GM10266 (cell line): ENCODE results near the gene CAMK2A.

Source experiments
- DNase-seq: peaks from one replicate; pipeline ENCODE4 v3.0.0; 2012; ENCODE audit errors: extremely low spot score
- TF ChIP-seq, protein P1 (sequence below): IDR thresholded peaks from 2 replicates; pipeline ENCODE4 v1.5.1; 2012; ENCODE audit warnings: mild to moderate bottlenecking, low read depth; ENCODE audit not compliant: control insufficient read depth, insufficient read depth; ENCODE audit errors: missing control alignments

The CAMK2A gene

DNA sequence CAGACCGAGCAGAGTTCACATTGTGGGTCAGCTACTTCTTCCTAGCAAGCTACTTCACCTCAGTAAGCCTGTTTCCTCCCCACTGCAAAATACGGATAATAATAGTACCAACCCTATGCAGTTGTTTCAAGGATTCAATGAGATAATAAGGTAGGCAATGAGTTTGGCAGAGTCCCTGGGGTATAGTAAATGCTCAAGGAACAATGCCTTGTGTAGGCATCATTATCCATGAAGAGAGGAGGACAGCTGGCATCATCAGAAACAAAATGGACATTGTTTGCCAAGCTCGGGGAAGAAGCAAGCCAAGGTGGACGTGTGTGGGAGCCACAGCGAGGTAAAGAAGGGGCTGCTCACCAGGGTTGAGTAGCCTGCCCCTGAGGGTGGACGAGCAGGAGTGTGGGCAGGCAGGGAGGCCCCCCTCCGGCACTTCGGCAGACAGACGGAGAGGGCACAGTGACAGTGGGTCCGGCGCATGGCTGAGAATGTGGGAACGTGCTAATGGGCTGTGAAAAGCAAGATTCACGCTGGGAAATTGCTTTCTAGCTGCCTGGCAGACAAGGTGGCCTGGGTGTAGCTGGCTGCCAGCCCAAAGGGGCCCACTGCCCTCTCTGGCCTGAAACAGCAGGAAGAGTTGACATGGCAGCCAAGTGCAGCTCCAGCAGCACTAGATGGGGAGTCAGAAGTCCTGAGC lies 10.1 kb downstream of the CAMK2A start:
- DNase-seq: no peak
- TF ChIP-seq, protein P1, sequence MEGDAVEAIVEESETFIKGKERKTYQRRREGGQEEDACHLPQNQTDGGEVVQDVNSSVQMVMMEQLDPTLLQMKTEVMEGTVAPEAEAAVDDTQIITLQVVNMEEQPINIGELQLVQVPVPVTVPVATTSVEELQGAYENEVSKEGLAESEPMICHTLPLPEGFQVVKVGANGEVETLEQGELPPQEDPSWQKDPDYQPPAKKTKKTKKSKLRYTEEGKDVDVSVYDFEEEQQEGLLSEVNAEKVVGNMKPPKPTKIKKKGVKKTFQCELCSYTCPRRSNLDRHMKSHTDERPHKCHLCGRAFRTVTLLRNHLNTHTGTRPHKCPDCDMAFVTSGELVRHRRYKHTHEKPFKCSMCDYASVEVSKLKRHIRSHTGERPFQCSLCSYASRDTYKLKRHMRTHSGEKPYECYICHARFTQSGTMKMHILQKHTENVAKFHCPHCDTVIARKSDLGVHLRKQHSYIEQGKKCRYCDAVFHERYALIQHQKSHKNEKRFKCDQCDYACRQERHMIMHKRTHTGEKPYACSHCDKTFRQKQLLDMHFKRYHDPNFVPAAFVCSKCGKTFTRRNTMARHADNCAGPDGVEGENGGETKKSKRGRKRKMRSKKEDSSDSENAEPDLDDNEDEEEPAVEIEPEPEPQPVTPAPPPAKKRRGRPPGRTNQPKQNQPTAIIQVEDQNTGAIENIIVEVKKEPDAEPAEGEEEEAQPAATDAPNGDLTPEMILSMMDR: no peak

DNA sequence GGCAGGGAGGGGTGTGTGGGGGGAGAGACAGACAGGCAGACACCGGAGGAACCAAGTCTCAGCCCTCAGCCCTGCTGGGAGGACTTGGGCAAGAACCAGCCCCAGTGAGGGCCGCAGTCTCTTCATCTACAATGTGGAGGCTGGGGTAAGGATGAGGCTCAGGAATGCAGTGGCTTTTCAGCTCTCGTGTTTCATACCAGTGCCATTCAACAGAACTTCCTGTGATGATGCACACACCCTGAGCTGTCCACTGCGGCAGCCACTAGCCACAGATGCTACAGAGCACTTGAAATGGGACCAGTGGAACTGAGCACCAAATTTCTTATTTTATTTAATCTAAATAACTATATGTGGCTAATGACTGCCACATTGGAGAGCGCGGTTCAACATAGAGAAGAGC lies 10.7 kb downstream of the CAMK2A start:
- DNase-seq: no peak
- TF ChIP-seq, protein P1: no peak

DNA sequence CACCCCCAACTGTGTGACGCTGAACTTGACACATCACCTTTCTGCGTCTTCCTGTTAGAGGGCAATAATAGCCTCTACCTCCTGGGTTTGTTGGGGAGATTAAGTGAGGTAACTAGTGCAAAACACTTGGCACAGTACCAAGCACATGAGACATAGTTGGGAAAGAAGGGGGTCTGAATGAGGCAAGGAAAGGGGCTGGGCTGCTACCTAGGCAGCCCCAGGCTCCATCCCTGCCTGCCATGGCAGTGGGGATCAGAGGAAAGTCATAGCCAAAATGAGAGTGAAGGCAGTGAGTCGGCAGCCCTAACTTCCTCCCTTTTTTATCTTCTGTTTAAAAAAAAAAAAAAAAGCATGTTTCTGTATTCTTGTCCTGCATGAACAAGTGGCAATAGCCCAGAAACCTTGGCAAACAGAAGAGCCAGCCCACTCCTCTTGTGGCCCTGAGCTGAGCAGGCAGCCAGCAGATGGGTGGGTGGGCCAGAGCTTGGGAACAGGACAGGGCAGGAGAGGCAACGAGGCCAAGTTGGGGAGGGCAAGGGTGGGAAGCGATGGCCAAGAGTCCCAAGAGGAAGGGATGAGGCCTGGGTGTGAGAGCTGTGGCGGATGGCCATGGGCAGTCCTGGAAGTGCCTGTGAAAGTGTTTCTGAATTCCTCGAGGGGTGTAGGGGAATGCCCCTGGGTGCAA lies 11.4 kb downstream of the CAMK2A start:
- TF ChIP-seq, protein P1: no peak
- DNase-seq: no peak

DNA sequence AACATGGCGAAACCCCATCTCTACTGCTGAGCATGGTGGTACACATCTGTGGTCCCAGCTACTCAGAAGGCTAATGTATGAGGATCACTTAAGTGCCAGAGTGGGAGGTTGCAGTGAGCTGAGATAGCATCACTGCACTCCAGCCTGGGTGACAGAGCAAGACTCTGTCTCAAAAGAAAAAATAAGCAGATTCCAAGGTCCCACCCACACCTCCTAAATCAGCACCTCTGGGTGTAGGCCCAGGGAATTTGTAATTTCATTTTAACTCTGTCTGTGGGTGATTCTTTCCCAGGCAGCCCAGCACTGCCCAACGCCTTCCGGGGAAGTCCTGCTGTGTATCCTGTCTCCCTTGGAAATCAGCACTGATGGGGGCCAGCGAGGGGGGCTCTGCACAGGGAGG lies 12.5 kb downstream of the CAMK2A start:
- TF ChIP-seq, protein P1: no peak
- DNase-seq: no peak

DNA sequence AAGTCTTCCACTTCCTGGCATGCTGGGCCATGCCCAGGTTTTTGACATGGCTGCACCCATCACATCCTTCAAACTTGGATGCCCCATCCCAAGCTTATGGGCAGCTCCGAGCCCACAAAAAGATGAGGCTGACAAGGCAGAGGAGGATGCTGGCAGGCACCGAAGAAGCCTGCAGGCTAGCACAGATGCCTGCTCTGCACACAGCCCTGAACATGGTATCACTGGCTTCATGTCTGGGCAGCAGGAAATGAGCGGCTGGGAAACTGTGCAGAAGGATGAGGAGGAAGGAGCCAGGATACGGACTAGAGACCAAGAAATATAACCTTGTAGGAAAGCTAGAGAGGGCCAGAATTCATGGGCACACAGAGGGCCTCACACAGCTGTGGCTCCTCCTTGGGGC lies 14.8 kb downstream of the CAMK2A start:
- TF ChIP-seq, protein P1: no peak
- DNase-seq: no peak

DNA sequence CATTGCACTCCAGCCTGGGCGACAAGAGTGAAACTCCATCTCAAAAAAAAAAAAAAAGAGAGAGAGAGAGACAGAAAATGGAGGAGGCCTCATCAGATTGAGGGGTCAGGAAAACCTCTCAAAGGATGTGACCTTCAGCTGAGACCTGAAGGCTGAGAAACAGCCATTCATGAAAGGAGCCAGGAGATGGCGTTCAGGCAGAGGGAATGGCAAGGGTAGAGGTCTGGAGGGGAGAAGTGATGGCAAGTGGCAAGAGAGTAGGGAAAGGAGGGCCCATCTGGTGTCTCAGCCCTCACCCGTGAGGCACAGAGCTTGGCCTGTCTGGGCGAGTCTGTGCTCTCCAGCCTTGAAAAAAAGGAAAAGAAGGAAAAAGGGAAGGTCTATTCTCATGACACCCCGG lies 17.0 kb downstream of the CAMK2A start:
- DNase-seq: peak; percentile 41
- TF ChIP-seq, protein P1: peak; percentile 44

DNA sequence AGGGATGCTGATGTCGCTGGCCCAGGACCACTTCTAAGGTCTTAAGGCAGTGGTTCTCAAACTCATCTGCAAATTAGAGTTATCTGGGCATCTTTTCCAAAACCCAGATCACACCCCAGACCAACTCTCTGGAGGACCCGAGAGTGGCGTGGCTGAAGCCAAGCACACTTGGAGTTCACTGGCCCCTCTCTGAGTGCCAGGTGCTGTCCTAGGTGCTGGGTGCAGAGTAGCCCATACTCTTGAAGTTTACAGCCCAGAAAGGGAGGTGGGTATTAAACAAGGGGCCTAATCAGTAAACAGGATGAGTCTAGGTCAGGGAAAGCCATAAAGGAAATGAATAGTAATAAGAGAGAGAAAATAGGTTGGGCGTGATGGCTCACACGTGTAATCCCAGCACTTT lies 17.6 kb downstream of the CAMK2A start:
- DNase-seq: no peak
- TF ChIP-seq, protein P1: no peak
